MG63 (cell line): ENCODE results near the gene MXI1. TPM values are rescaled to one million over a fixed set of nuclear protein-coding genes. Genes with fewer than 3 reads are reported as not detected.

Source experiments
- DNase-seq: peaks from one replicate; pipeline ENCODE4 v3.0.0-alpha.2; 2020
- H3K27me3 ChIP-seq: fragments of 250-450 bp; sonication (Bioruptor Pico); 2 replicates; pipeline ENCODE4 v1.5.1; 2020; ENCODE audit warnings: mild to moderate bottlenecking, moderate library complexity
- H3K36me3 ChIP-seq: fragments of 250-450 bp; sonication (Bioruptor Pico); 2 replicates; pipeline ENCODE4 v1.5.1; 2020; ENCODE audit warnings: mild to moderate bottlenecking, moderate library complexity
- H3K4me3 ChIP-seq: fragments of 250-450 bp; sonication (Bioruptor Pico); 2 replicates; pipeline ENCODE4 v1.5.1; 2020; ENCODE audit warnings: mild to moderate bottlenecking, moderate library complexity
- H3K9me3 ChIP-seq: fragments of 250-450 bp; sonication (Bioruptor Pico); 2 replicates; pipeline ENCODE4 v1.5.1; 2020; ENCODE audit warnings: mild to moderate bottlenecking, moderate library complexity
- total RNA-seq: library from RNA; depleted of rRNA; stranded (reverse); fragments of >200 nt; shearing (Covaris generic); gene quantifications from 2 replicates; pipeline ENCODE4 v1.2.3, GENCODE V29; 2014; ENCODE audit warnings: low replicate concordance

The MXI1 gene
- total RNA-seq, 1 experiment from 2014 or later = 13.0 TPM

DNA sequence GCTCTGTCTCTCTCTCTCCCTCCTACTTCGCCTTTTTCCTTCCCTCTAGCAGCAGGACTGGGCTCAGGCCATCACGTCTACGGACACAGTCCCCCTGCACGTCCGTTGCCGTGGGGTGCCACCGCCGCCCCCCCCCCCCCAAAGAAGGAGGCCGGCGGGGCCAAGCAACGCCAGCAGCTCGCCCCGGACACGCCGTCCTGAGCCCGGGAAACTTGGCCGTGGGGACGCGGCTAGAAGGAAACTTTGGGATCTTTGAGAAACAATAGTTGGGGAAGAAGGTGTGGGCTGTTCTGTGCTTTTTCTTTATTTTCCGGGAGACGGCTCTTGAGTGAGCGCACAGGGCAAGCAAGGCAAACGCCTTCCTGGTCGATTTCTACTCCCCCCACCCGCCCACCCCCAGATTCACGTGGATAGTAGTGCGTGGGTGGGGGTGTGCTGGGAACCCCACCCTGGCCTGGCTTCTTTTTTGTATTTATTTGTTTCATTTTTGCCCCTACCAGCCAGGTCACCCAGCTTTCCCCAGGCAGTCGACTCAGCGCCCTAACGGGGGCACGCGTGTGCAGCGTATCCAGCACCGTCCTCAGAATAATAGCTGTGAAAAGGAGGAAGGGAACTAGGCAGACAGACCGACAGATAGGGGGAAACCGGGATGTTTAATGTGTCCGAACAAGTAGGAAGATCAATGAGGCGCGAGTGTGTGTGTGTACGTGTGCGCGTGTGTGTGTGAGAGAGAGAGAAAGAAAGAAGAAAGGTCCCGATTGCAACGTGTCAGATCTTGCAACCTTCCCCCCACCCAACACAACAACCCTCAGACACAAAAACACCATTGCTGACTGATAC, 1.4 kb downstream of the MXI1 start:
- H3K4me3 ChIP-seq = peak overlapping the region; percentile 61
- H3K36me3 ChIP-seq = no peaks in the 10 kb centered on the region
- DNase-seq = peak; percentile 8
- H3K9me3 ChIP-seq = no peaks in the 10 kb centered on the region
- H3K27me3 ChIP-seq = no peaks in the 10 kb centered on the region

DNA sequence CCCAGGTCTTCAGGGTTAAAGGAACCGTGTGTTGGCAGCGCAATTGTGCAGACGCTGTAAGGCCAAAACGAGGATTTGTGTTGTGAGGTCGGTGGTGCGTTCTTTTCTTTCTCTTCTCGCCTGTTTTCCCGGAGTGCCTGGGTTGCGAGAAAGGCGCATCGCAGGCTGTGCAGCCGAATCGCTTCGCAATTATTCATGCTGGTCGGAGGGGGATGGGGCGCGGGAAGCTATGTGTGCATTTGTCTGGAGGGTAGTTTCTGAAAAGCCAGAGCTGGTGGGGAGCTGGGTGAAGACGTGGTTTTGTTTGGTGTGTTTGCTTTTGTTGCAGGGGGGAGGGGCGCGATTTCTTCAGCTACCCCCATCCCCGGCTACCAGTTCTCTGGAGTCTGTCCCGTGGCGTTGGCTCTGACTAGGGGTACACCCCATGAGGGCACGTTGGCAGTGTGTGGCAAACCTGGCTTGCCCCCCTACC, 2.1 kb downstream of the MXI1 start:
- peak; percentile 62 for DNase-seq
- H3K36me3 ChIP-seq = no peaks in the 10 kb centered on the region
- H3K27me3 ChIP-seq = no peaks in the 10 kb centered on the region
- H3K4me3 ChIP-seq = peak overlapping the region; percentile 61
- no peaks in the 10 kb centered on the region for H3K9me3 ChIP-seq

DNA sequence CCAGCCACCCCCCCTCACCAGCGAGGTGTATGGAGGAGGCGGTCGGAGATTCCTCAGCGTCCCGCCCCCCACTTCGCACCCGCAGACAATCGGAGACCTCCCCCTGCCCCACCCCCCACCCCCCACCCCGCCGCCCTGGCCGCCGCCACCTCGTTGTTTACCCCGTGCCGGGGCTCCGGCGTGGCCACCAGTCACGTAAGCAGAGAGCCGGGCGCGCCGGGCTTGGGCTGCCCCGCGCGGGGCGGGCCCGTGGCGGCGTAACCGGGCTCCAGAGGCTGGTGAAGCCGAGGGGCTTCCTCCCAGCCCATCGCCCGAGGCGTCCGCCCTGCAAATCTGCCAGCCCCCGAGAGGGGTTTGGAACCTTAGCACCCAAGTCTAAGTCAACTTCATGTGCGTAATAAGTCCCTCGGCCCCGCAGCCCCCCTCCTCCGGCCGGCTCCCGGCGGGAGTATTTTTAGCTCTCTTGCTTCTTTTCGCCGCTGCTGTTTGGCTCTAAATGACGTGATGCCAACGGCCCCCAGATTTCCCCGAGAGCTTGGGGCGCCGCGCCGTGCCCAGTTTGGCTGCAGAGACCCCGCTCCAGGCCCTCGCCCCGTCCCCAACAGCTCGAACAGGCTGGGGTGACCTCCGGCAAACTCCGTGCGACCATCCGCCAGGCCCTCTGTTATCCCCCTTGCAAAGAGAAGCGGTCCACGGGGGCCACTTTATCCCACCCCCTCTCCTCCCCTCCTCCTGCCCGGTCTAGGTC, 2.7 kb downstream of the MXI1 start:
- no peaks in the 10 kb centered on the region for H3K27me3 ChIP-seq
- H3K9me3 ChIP-seq = no peaks in the 10 kb centered on the region
- no peaks in the 10 kb centered on the region for H3K36me3 ChIP-seq
- peak; percentile 30 for DNase-seq
- H3K4me3 ChIP-seq = peak overlapping the region; percentile 61

GRCh38 chr10:110210674-110211464, 3.5 kb downstream of the MXI1 start:
- no peaks in the 10 kb centered on the region for H3K36me3 ChIP-seq
- no peaks in the 10 kb centered on the region for H3K27me3 ChIP-seq
- H3K4me3 ChIP-seq = peak overlapping the region; percentile 61
- DNase-seq = peak; percentile 93
- no peaks in the 10 kb centered on the region for H3K9me3 ChIP-seq

DNA sequence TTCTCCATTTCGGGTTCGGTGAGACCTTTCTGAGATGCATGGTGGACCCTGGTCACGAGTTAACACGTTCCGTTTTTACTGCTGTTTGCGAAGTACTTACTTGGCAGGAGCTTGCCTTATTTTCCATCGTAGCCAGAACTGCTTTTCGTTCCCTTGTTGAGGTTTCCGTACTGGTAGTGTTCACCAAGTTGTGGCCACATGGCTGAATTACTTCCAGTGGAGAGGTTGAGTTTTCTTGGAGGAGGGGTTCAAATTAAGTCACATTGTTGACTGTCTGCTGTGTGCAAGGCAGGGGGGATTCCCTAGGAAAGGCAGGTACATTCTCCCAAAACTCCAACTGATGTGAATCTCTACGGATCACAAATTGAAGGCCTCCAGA, 4.0 kb downstream of the MXI1 start:
- Histone ChIP-seq H3K9me3 (no peaks in the 10 kb centered on the region), H3K27me3 (no peaks in the 10 kb centered on the region), H3K36me3 (no peaks in the 10 kb centered on the region), H3K4me3 (peak overlapping the region; percentile 61)
- no peak for DNase-seq

- no peak for DNase-seq
- Histone ChIP-seq H3K36me3 (no peaks in the 10 kb centered on the region), H3K4me3 (no peak overlapping the region), H3K27me3 (no peaks in the 10 kb centered on the region), H3K9me3 (no peaks in the 10 kb centered on the region)
Measured at GRCh38 chr10:110212119-110213006, 5.0 kb downstream of the MXI1 start.

- DNase-seq = no peak
- H3K36me3 ChIP-seq = no peaks in the 10 kb centered on the region
- no peaks in the 10 kb centered on the region for H3K27me3 ChIP-seq
- no peaks in the 10 kb centered on the region for H3K9me3 ChIP-seq
- no peak overlapping the region for H3K4me3 ChIP-seq
Measured at GRCh38 chr10:110214371-110214826, 7.0 kb downstream of the MXI1 start.

GRCh38 chr10:110215286-110216170, 8.1 kb downstream of the MXI1 start:
- Histone ChIP-seq H3K36me3 (no peaks in the 10 kb centered on the region), H3K4me3 (no peak overlapping the region), H3K9me3 (no peaks in the 10 kb centered on the region), H3K27me3 (no peaks in the 10 kb centered on the region)
- DNase-seq = no peak

GRCh38 chr10:110216240-110216639, 8.8 kb downstream of the MXI1 start:
- Histone ChIP-seq H3K9me3 (no peaks in the 10 kb centered on the region), H3K36me3 (no peaks in the 10 kb centered on the region), H3K4me3 (no peak overlapping the region), H3K27me3 (no peaks in the 10 kb centered on the region)
- DNase-seq = no peak

DNA sequence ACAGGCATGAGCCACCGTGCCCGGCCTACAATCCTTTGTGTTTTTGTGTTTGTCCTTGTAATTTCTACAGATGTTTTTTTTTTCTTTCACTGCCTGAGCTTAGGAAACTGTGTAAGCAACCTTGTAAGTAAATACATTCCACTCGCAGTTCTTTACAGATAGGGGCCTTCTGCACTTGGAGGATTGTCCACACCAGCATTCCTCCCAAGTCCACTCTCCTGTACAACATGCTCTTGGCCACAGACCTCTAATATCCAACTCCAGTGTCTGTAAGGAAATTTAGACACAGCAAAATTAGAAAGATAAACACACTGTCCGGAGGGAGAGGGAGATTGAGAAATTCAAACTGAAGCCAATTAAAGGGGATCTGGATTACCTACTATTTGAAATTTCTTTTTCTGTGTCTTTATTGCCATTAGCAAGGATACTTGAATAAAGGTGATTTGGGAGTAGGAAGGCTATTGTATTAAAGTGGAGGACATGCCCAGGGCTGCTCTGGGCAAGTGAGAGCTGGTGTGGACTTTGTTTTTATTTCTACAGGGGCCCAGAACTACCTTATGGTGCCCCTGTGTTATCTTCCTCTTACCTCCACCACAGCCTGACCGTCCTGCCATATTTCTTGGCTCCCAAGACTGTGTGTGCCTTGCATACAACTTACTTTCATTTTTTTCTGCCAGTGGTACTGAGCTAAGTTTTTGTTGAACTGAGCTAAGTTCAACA, 9.7 kb downstream of the MXI1 start:
- Histone ChIP-seq H3K4me3 (no peak overlapping the region), H3K27me3 (no peaks in the 10 kb centered on the region), H3K9me3 (no peaks in the 10 kb centered on the region), H3K36me3 (no peaks in the 10 kb centered on the region)
- DNase-seq = no peak

DNA sequence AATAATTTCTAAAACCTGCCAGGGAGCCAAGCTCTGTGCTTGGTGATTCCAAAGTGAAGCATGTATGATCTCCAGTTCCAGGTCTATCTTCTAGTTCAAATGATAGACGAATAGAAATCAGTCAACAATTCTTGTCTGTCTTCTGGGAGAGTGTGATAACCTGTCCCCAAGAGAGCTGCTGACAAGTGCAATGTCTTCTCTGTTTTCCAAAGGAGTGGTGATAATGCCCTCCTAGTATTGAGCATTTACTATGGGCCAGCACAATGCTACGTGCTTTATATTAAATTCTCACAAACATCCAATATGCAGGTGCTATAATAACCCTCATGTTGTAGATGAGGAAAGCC, 10.2 kb downstream of the MXI1 start:
- Histone ChIP-seq H3K4me3 (no peak overlapping the region), H3K36me3 (no peaks in the 10 kb centered on the region), H3K9me3 (no peaks in the 10 kb centered on the region), H3K27me3 (no peaks in the 10 kb centered on the region)
- no peak for DNase-seq

- Histone ChIP-seq H3K4me3 (no peak overlapping the region), H3K27me3 (no peaks in the 10 kb centered on the region), H3K36me3 (no peaks in the 10 kb centered on the region), H3K9me3 (no peaks in the 10 kb centered on the region)
- DNase-seq = no peak
Measured at GRCh38 chr10:110218632-110219031, 11.2 kb downstream of the MXI1 start.

DNA sequence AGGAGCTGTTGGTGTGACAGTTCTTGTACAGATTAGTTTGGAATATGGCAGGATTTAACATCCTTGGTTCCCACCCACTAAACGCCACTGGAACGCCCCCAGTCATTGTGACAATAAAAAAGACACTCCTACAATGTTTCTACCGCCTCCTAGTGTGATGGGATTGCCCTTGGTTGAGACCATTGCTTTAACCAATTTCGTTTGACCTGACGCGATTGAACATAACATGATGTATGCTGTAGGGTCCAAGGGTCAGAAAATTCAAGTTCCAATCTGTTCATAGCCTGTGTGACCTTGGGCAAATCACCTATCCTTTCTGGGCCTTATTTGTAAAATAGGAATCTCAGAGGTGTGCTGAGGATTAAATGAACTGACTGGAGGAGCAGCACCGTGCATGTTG, 12.5 kb downstream of the MXI1 start:
- Histone ChIP-seq H3K27me3 (no peaks in the 10 kb centered on the region), H3K36me3 (no peaks in the 10 kb centered on the region), H3K4me3 (no peak overlapping the region), H3K9me3 (no peaks in the 10 kb centered on the region)
- DNase-seq = no peak

- DNase-seq = peak; percentile 3
- Histone ChIP-seq H3K36me3 (no peaks in the 10 kb centered on the region), H3K9me3 (no peaks in the 10 kb centered on the region), H3K4me3 (no peak overlapping the region), H3K27me3 (no peaks in the 10 kb centered on the region)
Measured at GRCh38 chr10:110220398-110220797, 13.0 kb downstream of the MXI1 start.
